Measurements from ENCODE around the gene PRKCH. TPM values are rescaled to one million over a fixed set of nuclear protein-coding genes. Genes with fewer than 3 reads are reported as not detected.
A peak's percentile ranks its signal among the peaks of the same experiment; 100 is the strongest.

PRKCH gene
- total and polyA plus RNA-seq, 10 of the 15 experiments (the other 5 are each of a cell fraction or from before 2014, with no cell fraction given): 10.7 to 140 (median 33.2) TPM

DNA sequence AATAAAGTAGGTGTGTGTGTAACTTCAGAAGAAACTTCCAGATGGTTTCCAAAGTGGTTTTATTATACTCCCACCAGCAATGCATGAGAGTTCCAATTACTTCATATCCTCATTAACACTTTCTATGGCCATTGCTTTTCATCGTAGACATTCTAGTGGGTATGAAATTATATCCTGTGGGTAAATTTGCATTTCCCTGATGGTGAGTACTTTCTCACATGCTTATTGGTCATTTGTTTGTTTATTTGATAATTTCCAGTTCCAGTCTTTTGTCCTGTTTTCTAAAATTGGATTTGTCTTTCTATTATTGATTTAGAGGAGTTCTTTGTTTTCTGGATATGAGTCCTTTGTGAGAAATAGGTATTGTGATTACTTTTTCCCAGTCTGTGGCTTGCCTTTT lies 70.9 kb downstream of the PRKCH start (continued):
- TF ChIP-seq, protein P1, sequence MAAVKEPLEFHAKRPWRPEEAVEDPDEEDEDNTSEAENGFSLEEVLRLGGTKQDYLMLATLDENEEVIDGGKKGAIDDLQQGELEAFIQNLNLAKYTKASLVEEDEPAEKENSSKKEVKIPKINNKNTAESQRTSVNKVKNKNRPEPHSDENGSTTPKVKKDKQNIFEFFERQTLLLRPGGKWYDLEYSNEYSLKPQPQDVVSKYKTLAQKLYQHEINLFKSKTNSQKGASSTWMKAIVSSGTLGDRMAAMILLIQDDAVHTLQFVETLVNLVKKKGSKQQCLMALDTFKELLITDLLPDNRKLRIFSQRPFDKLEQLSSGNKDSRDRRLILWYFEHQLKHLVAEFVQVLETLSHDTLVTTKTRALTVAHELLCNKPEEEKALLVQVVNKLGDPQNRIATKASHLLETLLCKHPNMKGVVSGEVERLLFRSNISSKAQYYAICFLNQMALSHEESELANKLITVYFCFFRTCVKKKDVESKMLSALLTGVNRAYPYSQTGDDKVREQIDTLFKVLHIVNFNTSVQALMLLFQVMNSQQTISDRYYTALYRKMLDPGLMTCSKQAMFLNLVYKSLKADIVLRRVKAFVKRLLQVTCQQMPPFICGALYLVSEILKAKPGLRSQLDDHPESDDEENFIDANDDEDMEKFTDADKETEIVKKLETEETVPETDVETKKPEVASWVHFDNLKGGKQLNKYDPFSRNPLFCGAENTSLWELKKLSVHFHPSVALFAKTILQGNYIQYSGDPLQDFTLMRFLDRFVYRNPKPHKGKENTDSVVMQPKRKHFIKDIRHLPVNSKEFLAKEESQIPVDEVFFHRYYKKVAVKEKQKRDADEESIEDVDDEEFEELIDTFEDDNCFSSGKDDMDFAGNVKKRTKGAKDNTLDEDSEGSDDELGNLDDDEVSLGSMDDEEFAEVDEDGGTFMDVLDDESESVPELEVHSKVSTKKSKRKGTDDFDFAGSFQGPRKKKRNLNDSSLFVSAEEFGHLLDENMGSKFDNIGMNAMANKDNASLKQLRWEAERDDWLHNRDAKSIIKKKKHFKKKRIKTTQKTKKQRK (IDR thresholded peaks at IDR 0.05; ENCODE audit: low read depth, low read length): no peak
- no peak for TF ChIP-seq EZH2 (IDR thresholded peaks at IDR 0.05; ENCODE audit: borderline replicate concordance, control insufficient read depth, low read depth, low read length)
- TF ChIP-seq, protein P2, sequence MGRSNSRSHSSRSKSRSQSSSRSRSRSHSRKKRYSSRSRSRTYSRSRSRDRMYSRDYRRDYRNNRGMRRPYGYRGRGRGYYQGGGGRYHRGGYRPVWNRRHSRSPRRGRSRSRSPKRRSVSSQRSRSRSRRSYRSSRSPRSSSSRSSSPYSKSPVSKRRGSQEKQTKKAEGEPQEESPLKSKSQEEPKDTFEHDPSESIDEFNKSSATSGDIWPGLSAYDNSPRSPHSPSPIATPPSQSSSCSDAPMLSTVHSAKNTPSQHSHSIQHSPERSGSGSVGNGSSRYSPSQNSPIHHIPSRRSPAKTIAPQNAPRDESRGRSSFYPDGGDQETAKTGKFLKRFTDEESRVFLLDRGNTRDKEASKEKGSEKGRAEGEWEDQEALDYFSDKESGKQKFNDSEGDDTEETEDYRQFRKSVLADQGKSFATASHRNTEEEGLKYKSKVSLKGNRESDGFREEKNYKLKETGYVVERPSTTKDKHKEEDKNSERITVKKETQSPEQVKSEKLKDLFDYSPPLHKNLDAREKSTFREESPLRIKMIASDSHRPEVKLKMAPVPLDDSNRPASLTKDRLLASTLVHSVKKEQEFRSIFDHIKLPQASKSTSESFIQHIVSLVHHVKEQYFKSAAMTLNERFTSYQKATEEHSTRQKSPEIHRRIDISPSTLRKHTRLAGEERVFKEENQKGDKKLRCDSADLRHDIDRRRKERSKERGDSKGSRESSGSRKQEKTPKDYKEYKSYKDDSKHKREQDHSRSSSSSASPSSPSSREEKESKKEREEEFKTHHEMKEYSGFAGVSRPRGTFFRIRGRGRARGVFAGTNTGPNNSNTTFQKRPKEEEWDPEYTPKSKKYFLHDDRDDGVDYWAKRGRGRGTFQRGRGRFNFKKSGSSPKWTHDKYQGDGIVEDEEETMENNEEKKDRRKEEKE (IDR thresholded peaks at IDR 0.05): no peak
- TF ChIP-seq, protein P3, sequence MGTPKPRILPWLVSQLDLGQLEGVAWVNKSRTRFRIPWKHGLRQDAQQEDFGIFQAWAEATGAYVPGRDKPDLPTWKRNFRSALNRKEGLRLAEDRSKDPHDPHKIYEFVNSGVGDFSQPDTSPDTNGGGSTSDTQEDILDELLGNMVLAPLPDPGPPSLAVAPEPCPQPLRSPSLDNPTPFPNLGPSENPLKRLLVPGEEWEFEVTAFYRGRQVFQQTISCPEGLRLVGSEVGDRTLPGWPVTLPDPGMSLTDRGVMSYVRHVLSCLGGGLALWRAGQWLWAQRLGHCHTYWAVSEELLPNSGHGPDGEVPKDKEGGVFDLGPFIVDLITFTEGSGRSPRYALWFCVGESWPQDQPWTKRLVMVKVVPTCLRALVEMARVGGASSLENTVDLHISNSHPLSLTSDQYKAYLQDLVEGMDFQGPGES (IDR thresholded peaks at IDR 0.05): no peak
- TF ChIP-seq, protein P4, sequence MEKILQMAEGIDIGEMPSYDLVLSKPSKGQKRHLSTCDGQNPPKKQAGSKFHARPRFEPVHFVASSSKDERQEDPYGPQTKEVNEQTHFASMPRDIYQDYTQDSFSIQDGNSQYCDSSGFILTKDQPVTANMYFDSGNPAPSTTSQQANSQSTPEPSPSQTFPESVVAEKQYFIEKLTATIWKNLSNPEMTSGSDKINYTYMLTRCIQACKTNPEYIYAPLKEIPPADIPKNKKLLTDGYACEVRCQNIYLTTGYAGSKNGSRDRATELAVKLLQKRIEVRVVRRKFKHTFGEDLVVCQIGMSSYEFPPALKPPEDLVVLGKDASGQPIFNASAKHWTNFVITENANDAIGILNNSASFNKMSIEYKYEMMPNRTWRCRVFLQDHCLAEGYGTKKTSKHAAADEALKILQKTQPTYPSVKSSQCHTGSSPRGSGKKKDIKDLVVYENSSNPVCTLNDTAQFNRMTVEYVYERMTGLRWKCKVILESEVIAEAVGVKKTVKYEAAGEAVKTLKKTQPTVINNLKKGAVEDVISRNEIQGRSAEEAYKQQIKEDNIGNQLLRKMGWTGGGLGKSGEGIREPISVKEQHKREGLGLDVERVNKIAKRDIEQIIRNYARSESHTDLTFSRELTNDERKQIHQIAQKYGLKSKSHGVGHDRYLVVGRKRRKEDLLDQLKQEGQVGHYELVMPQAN (conservative IDR thresholded peaks at IDR 0.05): no peak
- TF ChIP-seq, protein P5, sequence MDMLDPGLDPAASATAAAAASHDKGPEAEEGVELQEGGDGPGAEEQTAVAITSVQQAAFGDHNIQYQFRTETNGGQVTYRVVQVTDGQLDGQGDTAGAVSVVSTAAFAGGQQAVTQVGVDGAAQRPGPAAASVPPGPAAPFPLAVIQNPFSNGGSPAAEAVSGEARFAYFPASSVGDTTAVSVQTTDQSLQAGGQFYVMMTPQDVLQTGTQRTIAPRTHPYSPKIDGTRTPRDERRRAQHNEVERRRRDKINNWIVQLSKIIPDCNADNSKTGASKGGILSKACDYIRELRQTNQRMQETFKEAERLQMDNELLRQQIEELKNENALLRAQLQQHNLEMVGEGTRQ (IDR thresholded peaks at IDR 0.05; ENCODE audit: borderline replicate concordance, low read depth, low read length): no peak
- no peak for TF ChIP-seq KAT2A (conservative IDR thresholded peaks at IDR 0.05; ENCODE audit: control insufficient read depth, low read depth, low read length)
- peak; percentile 66 for TF ChIP-seq IKZF1 (conservative IDR thresholded peaks at IDR 0.05)
- TF ChIP-seq BCL11A (IDR thresholded peaks at IDR 0.05; ENCODE audit: low read depth, low read length): 0 out of 2 replicates have a peak, but pooled peaks have one; percentile 23
- no peak for TF ChIP-seq ASH2L (IDR thresholded peaks at IDR 0.05; ENCODE audit: borderline replicate concordance, low read depth)
- TF ChIP-seq BHLHE40 (IDR thresholded peaks at IDR 0.05; ENCODE audit: borderline replicate concordance in 1 of 2, low read depth in 2 of 2, low read length in 1 of 2): peak; percentile 19 to 40; a peak in 1 of 4 replicates
- TF ChIP-seq, protein P6, sequence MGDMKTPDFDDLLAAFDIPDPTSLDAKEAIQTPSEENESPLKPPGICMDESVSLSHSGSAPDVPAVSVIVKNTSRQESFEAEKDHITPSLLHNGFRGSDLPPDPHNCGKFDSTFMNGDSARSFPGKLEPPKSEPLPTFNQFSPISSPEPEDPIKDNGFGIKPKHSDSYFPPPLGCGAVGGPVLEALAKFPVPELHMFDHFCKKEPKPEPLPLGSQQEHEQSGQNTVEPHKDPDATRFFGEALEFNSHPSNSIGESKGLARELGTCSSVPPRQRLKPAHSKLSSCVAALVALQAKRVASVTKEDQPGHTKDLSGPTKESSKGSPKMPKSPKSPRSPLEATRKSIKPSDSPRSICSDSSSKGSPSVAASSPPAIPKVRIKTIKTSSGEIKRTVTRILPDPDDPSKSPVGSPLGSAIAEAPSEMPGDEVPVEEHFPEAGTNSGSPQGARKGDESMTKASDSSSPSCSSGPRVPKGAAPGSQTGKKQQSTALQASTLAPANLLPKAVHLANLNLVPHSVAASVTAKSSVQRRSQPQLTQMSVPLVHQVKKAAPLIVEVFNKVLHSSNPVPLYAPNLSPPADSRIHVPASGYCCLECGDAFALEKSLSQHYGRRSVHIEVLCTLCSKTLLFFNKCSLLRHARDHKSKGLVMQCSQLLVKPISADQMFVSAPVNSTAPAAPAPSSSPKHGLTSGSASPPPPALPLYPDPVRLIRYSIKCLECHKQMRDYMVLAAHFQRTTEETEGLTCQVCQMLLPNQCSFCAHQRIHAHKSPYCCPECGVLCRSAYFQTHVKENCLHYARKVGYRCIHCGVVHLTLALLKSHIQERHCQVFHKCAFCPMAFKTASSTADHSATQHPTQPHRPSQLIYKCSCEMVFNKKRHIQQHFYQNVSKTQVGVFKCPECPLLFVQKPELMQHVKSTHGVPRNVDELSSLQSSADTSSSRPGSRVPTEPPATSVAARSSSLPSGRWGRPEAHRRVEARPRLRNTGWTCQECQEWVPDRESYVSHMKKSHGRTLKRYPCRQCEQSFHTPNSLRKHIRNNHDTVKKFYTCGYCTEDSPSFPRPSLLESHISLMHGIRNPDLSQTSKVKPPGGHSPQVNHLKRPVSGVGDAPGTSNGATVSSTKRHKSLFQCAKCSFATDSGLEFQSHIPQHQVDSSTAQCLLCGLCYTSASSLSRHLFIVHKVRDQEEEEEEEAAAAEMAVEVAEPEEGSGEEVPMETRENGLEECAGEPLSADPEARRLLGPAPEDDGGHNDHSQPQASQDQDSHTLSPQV (IDR thresholded peaks at IDR 0.05): peak; percentile 45; the same call in 1 of the 2 replicates
- TF ChIP-seq HDAC6 (IDR thresholded peaks at IDR 0.05; ENCODE audit: unreplicated experiment): no peak
- no peak for TF ChIP-seq NR2F1 (conservative IDR thresholded peaks at IDR 0.05)

Measured in GM12878 (cell line).